Keratinocyte (primary cell): Measurements from ENCODE around the gene VILL.

Experiments
- CTCF ChIP-seq, 3 experiments: IDR thresholded peaks in 1 of 3; conservative IDR thresholded peaks in 1 of 3; optimal IDR thresholded peaks in 1 of 3; 2 replicates in 2 of 3; 3 replicates in 1 of 3; pipeline versions ENCODE3 to v1.5.1; 2011; ENCODE audit warnings: low read length in 3 of 3, mild to moderate bottlenecking in 3 of 3, moderate library complexity in 2 of 3, control low read depth in 1 of 3, inconsistent platforms in 1 of 3; ENCODE audit not compliant: insufficient read depth in 2 of 3; ENCODE audit errors: extremely low read depth in 1 of 3
- EZH2 ChIP-seq: IDR thresholded peaks from one replicate; pipeline ENCODE4 v1.6.1; 2012; ENCODE audit warnings: inconsistent platforms, mild to moderate bottlenecking, low read length, moderate library complexity

GRCh38 chr3:38021196-38021595 lies 30.6 kb downstream of the VILL start:
- no peak for TF ChIP-seq CTCF (optimal IDR thresholded peaks at IDR 0.05 in 1 of 3, IDR thresholded peaks at IDR 0.05 in 1 of 3, conservative IDR thresholded peaks at IDR 0.05 in 1 of 3; ENCODE audit: extremely low read depth in 1 of 3, insufficient read depth in 2 of 3, low read length in 3 of 3)
- TF ChIP-seq EZH2 = no peak
